MG63 (cell line): Measurements from ENCODE around the gene USP17L10. TPM values are rescaled to one million over a fixed set of nuclear protein-coding genes. Genes with fewer than 3 reads are reported as not detected.

Experiments
- total RNA-seq: library from RNA; depleted of rRNA; stranded (reverse); fragments of >200 nt; shearing (Covaris generic); gene quantifications from 2 replicates; pipeline ENCODE4 v1.2.3, GENCODE V29; 2014; ENCODE audit warnings: low replicate concordance; rRNA removed

Gene USP17L10
- total RNA-seq, 1 experiment from 2014 or later: not detected

Other genes starting within 250 kb of the USP17L10 start
- gene FAM90A26, start 40.2 kb upstream of the USP17L10 start, total RNA-seq: not detected in 2 replicates
- not detected in 2 replicates for gene USP17L11, start 4.7 kb downstream of the USP17L10 start, total RNA-seq
- gene USP17L12, start 9.5 kb downstream of the USP17L10 start, total RNA-seq: not detected in 2 replicates
- gene USP17L13, start 14.2 kb downstream of the USP17L10 start, total RNA-seq: not detected in 2 replicates
- gene USP17L15, start 23.7 kb downstream of the USP17L10 start, total RNA-seq: not detected in 2 replicates
- gene USP17L17, start 33.2 kb downstream of the USP17L10 start, total RNA-seq: not detected in 2 replicates
- gene USP17L18, start 38.0 kb downstream of the USP17L10 start, total RNA-seq: not detected in 2 replicates
- gene USP17L19, start 42.7 kb downstream of the USP17L10 start, total RNA-seq: not detected in 2 replicates
- not detected in 2 replicates for gene USP17L20, start 47.5 kb downstream of the USP17L10 start, total RNA-seq
- gene USP17L21, start 52.2 kb downstream of the USP17L10 start, total RNA-seq: not detected in 2 replicates
- gene USP17L22, start 57.0 kb downstream of the USP17L10 start, total RNA-seq: not detected in 2 replicates
- not detected in 2 replicates for gene USP17L24, start 114.5 kb downstream of the USP17L10 start, total RNA-seq
- not detected in 2 replicates for gene USP17L25, start 119.3 kb downstream of the USP17L10 start, total RNA-seq
- not detected in 2 replicates for gene USP17L26, start 124.0 kb downstream of the USP17L10 start, total RNA-seq
- gene USP17L5, start 128.7 kb downstream of the USP17L10 start, total RNA-seq: not detected in 2 replicates
- gene USP17L27, start 133.5 kb downstream of the USP17L10 start, total RNA-seq: not detected in 2 replicates
- gene USP17L28, start 138.2 kb downstream of the USP17L10 start, total RNA-seq: not detected in 2 replicates
- not detected in 2 replicates for gene USP17L29, start 143.0 kb downstream of the USP17L10 start, total RNA-seq
- gene USP17L30, start 152.5 kb downstream of the USP17L10 start, total RNA-seq: not detected in 2 replicates
- not detected in 2 replicates for gene DEFB131A, start 233.8 kb downstream of the USP17L10 start, total RNA-seq